Hypothalamus (tissue), 51 donors: Measurements from ENCODE around the gene CSF1.
"Not testable (repeated sequence)": the region's sequence is repeated elsewhere in the genome, so short reads cannot be mapped to it uniquely, and the experiment has no call there.

Experiments used
- DNase-seq, 51 donors: peaks; one replicate each; lab custom pipeline; 2025; lab: John Stamatoyannopoulos, UW

The CSF1 gene

GRCh38 chr1:109931911-109932636, 21.4 kb downstream of the CSF1 start:
- DNase-seq, result no peak

DNA sequence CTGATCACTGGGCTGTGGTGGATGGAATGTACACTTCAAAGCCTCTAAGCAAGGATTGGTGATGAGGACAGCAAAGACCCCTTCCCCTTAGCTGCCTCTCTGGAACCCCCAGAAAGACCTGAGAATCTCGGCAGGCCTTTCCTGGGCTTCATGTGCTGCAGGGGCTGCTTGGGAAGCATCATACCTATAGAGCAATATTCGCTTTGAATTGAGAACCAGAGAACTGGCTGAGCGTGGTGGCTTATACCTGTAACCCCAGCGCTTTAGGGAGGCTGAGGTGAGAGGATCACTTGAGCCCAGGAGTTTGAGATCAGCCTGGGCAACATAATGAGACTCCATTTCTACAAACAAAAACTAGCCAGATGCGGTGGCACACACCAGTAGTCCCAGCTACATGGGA, 22.0 kb downstream of the CSF1 start:
- no peak for DNase-seq

DNA sequence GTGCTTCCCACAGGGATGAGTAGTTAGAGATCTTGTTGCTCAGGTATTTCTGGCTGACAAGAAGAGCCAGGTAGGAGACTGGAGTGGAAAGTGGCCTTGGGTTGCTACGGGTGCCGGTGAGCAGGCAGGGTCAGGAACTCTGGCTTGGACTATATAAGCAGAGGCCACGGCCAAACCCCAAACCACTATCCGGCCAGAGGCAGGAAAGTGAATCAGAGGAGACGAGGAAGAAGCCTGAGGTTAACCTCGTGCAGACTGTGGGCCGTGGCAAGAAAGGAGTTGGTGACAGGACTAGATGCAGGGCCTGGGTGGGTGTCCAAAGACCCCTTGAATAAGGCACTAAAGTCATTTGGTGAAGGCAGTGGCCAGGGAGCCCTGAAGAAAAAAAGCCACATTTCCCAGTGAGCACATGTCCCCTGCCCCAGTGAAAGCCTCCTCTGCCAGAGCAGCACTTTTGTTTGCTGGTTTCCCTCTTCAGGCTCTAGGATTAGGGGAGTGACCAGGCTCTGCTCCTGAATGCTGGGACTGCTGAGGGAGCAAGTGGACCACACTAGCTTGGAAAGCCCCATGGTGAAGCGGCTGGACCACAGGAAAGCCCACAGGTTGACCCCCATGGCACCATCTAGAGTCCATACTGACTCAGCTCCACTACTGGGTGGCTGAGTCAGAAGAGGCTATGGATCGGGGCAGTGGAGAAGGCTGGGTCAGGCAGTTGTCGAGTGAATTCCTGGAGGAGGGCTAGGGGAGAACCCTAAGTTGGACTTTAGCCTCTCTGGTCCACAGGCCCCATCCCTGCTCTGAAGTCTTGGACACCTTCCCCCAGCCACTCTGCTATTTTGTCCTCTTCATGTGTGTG, 23.4 kb downstream of the CSF1 start:
- DNase-seq, result no peak

DNA sequence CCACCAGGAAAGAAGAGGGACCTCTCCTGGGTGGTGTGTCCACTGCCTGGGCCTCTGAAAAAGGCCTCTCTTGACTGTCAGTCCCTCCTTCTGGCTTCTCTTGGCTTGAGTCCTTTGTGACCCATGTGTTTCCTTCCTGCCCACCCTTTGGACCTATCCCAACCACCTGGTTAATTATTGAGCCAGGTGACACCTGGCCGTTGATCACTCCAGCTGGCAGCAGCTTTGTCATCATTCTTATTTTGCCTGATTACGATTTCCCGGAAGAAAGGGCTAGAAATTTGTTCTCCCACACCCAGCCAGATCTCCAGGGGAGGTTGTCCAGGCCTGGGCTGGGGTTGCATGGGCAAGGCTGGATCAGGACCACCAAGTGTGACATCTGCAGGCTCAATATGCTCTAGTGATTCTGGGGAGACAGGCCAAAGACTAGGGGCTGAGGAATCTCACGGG, 24.8 kb downstream of the CSF1 start:
- no peak for DNase-seq

DNA sequence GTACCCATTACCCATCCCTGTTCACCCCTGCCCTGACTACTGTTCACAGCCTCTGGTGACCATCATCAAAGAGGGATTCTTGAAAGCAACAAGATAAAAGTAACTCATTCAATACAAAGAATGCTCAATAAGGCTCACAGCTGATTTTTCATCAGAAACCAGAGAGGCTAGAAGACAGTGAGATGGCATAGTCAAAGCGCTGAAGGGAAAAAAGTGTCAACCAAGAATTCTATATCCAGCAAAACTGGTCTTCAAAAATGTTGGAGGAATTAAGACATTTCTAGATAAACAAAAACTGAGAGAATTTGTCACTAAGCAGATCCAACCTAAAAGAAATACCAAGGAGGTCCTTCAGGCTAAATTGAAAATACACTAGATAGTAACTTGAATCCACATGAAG, 27.1 kb downstream of the CSF1 start:
- no peak for DNase-seq

- no peak for DNase-seq
Measured at GRCh38 chr1:109938556-109938955, 27.9 kb downstream of the CSF1 start.

GRCh38 chr1:109942434-109942833, 31.8 kb downstream of the CSF1 start:
- DNase-seq, result no peak

GRCh38 chr1:109944541-109944940, 33.9 kb downstream of the CSF1 start:
- no peak for DNase-seq

DNA sequence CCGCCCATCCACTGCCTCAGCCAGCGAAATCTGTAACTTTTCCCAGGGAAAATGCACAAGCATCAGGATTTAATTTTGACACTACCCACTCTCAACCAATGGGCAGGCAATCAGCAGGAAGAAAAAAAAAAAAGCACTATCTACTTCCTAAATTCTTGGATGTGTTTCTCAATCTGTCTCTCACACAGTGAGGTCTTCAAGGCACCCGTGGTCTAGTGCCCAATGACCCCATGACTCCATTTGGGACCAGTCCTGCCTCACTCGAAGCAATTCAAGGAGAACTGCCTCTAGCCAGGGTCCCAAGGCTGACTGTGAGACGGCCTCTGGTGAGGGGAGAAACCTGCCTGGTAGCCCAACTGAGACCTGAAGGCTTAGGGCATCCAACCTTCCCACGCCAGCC, 35.9 kb downstream of the CSF1 start:
- no peak for DNase-seq

DNA sequence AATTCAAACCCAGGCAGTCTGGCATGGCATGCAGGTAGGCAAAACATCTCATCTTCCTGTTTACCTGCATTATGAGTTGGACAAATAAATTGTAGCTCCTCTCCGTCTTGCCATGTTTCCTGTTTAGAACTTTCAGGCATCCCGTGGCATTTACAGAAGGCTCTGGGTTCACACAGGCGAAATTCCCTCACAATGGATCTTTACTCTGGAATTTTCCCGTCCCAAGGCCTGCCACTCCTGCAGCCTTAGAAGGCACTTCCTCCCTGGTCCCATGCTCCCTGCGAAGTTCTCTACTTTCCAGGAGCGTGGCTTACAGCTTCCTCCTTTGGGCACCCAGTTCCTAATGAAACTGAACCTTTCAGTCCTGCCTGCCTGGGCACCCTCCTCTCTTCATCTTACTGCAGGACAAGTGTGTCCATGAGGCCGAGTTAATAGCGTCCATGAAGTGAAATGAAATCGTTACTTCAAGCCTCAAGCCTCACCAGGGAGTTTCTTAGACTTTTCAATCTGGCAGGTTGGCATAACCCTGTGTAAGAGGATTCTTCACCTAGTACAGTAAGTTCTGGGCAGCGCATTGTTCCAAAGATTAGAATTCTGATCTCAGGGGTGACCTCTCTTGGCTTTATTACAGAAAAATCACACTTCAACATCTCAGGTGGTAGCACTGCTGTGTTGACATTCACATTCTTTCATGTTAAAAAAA, 37.1 kb downstream of the CSF1 start:
- no peak for DNase-seq

- no peak for DNase-seq
Measured at GRCh38 chr1:109948285-109948630, 37.6 kb downstream of the CSF1 start.

- no peak for DNase-seq
Measured at GRCh38 chr1:109950038-109950437, 39.4 kb downstream of the CSF1 start.

- DNase-seq, result no peak
Measured at GRCh38 chr1:109950509-109950908, 39.9 kb downstream of the CSF1 start.

DNA sequence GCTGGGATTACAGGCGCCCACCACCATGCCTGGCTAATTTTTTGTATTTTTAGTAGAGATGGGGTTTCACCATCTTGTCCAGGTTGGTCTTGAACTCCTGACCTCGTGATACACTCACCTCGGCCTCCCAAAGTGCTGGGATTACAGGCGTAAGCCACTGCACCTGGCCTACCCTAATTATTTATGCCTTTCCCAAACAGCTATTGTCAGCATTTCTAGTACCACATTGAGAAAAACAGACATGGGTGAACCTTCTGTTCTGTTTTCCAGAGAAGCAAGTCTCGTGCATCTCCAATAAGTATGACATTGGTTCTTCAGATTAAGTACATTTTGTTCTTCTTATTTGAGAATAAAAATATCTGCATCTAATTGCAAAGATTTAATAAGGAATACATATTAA, 40.9 kb downstream of the CSF1 start:
- DNase-seq, result not testable (repeated sequence)

GRCh38 chr1:109954041-109954512, 43.4 kb downstream of the CSF1 start:
- DNase-seq, result no peak

- no peak for DNase-seq
Measured at GRCh38 chr1:109959632-109959973, 49.0 kb downstream of the CSF1 start.

DNA sequence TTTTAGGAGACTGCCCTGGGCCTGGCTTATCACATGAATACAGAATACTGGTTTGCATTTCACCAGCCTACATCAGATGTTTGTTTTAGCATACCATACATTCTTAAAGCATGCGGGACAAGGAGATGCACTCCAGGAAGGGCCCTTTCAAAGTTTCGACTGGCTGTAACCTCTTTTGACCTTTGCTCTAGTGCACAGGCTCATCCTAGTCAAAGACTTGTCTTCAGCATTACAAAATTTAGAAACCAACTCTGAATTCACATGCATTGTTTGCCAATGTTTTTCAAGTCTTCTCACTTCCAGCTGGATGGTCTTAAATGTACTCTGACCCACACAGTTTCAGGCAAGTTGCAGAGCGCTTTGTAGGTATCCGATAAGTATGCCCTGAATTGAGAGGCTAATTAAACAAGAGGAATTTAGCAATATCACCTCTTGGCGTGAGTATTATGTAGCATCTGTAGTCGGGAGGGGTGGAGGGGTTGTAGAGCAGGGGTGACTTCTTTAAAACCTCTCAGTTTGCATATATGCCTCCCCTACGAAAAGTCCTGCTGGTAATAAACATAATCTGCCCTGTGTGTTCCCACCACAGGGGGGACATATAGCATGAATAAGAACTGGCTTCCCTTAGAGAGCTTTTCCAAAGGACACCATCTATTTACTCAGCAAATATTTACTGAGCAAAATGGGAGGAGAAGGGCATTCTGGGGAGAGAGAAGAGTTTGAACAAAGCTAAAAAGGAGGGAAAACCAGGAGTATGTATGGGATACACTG, 49.5 kb downstream of the CSF1 start:
- DNase-seq, result no peak

- no peak for DNase-seq
Measured at GRCh38 chr1:109960745-109961094, 50.1 kb downstream of the CSF1 start.

GRCh38 chr1:109963864-109964263, 53.2 kb downstream of the CSF1 start:
- DNase-seq, result no peak

- no peak for DNase-seq
Measured at GRCh38 chr1:109969146-109969829, 58.6 kb downstream of the CSF1 start.
